DOHH2 (cell line): ENCODE measurements around the gene SEMA5A.

Experiments used
- H3F3A ChIP-seq: fragments of 200-600 bp; sonication (generic), shearing (Covaris generic); 2 replicates; pipeline ENCODE4 v1.6.0; 2016; ENCODE audit warnings: antibody characterized with exemption, mild to moderate bottlenecking; ENCODE audit not compliant: control insufficient read depth, insufficient read depth
- H3K27ac ChIP-seq: fragments of 200-600 bp; sonication (generic); 2 replicates; pipeline ENCODE4 v1.5.1; 2014; ENCODE audit warnings: low read depth, mild to moderate bottlenecking, low read length, moderate library complexity
- H3K27me3 ChIP-seq: fragments of 200-600 bp; sonication (generic); 2 replicates; pipeline ENCODE4 v1.6.1; 2014; ENCODE audit warnings: mild to moderate bottlenecking, low read length, mixed read lengths; ENCODE audit not compliant: control insufficient read depth
- H3K36me3 ChIP-seq: fragments of 200-600 bp; sonication (generic); 2 replicates; pipeline ENCODE4 v1.6.1; 2014; ENCODE audit warnings: mild to moderate bottlenecking, low read length, moderate library complexity, mixed read lengths; ENCODE audit not compliant: control insufficient read depth
- H3K4me1 ChIP-seq: fragments of 200-600 bp; sonication (generic); 2 replicates; pipeline ENCODE4 v1.6.1; 2014; ENCODE audit warnings: mild to moderate bottlenecking, low read length, mixed read lengths; ENCODE audit not compliant: control insufficient read depth
- H3K4me2 ChIP-seq: fragments of 200-600 bp; sonication (generic); 2 replicates; pipeline ENCODE4 v1.6.0; 2014; ENCODE audit warnings: mild to moderate bottlenecking, low read length, moderate library complexity
- H3K4me3 ChIP-seq: fragments of 200-600 bp; sonication (generic); 2 replicates; pipeline ENCODE4 v1.5.1; 2014; ENCODE audit warnings: mild to moderate bottlenecking, low read length, mixed read lengths
- H3K79me2 ChIP-seq: fragments of 200-600 bp; sonication (generic); 2 replicates; pipeline ENCODE4 v1.6.1; 2014; ENCODE audit warnings: mild to moderate bottlenecking, low read length, mixed read lengths; ENCODE audit not compliant: control insufficient read depth
- H3K9me2 ChIP-seq: fragments of 200-600 bp; sonication (generic); replicated peaks from 2 replicates; pipeline ENCODE4 v1.6.1; 2014; ENCODE audit warnings: mild to moderate bottlenecking, low read length, mixed read lengths; ENCODE audit not compliant: control insufficient read depth
- H3K9me3 ChIP-seq: fragments of 200-600 bp; sonication (generic); 2 replicates; pipeline ENCODE4 v1.6.1; 2014; ENCODE audit warnings: antibody characterized with exemption, low read length, mixed read lengths; ENCODE audit not compliant: control insufficient read depth, insufficient read depth
- H4K20me1 ChIP-seq: fragments of 200-600 bp; sonication (generic); 2 replicates; pipeline ENCODE4 v1.6.0; 2014; ENCODE audit warnings: low read depth, mild to moderate bottlenecking, antibody characterized with exemption, low read length, moderate library complexity; ENCODE audit not compliant: control insufficient read depth, insufficient read depth
- EZH2phosphoT487 ChIP-seq: fragments of 200-600 bp; sonication (generic); IDR thresholded peaks from 2 replicates; pipeline ENCODE4 v1.6.1; 2017; ENCODE audit warnings: borderline replicate concordance, mild to moderate bottlenecking, antibody characterized with exemption, low read length, moderate library complexity, mixed read lengths
- TF ChIP-seq, protein P1 (sequence below): fragments of 200-600 bp; sonication (generic); IDR thresholded peaks from one replicate; pipeline ENCODE4 v1.5.1; 2014; ENCODE audit warnings: antibody characterized with exemption, mild to moderate bottlenecking, low read depth, low read length; ENCODE audit not compliant: poor library complexity, severe bottlenecking

The SEMA5A gene

DNA sequence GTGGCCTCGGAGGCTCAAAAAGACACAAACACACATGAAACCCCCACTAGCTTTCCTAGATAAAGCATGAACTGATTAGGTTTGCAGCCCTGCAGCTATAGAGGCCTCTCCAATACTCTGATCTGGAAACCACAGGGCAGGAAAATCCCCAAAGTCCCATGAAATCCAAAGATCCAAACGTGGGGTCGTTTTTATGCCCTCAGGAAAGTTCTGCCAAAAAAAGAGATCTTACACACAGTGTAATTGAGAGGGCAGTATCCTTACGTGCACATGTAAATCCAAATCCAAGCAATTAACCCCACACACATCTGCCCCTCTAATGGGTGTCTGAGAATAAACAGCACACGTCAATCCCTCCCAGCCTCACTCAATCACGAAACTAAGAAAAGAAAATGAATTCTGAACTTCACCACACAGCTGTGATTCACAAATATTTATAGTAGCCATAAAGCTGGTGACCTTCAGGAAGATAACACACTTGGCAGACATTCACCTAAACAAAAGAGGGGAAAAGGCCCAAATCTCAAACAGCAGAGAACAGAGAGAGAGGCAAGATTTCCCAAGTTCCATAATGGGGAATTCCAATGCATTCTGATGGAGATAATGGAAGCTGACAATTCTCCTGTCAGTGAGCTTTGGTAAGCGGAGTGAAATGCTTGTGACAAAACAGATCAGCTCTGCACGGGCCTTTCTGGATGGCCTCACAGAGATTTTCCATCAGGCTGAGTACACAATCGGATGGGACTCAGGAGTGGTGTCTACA is 114.2 kb downstream of the SEMA5A start:
- Histone ChIP-seq H3K79me2 (no peaks in the 10 kb centered on the region), H3K9me2 (no peaks in the 10 kb centered on the region), H3K27ac (no peak overlapping the region), H3K4me1 (no peaks in the 10 kb centered on the region), H4K20me1 (no peaks in the 10 kb centered on the region), H3K36me3 (no peaks in the 10 kb centered on the region), H3K27me3 (no peaks in the 10 kb centered on the region), H3F3A (no peaks in the 10 kb centered on the region), H3K4me3 (no peak overlapping the region), H3K4me2 (no peak overlapping the region), H3K9me3 (no peaks in the 10 kb centered on the region)
- TF ChIP-seq, protein P1, sequence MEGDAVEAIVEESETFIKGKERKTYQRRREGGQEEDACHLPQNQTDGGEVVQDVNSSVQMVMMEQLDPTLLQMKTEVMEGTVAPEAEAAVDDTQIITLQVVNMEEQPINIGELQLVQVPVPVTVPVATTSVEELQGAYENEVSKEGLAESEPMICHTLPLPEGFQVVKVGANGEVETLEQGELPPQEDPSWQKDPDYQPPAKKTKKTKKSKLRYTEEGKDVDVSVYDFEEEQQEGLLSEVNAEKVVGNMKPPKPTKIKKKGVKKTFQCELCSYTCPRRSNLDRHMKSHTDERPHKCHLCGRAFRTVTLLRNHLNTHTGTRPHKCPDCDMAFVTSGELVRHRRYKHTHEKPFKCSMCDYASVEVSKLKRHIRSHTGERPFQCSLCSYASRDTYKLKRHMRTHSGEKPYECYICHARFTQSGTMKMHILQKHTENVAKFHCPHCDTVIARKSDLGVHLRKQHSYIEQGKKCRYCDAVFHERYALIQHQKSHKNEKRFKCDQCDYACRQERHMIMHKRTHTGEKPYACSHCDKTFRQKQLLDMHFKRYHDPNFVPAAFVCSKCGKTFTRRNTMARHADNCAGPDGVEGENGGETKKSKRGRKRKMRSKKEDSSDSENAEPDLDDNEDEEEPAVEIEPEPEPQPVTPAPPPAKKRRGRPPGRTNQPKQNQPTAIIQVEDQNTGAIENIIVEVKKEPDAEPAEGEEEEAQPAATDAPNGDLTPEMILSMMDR, result no peak
- no peak for TF ChIP-seq EZH2phosphoT487

GRCh38 chr5:9431151-9431495 is 114.8 kb downstream of the SEMA5A start:
- H3K36me3 ChIP-seq, result no peaks in the 10 kb centered on the region
- no peak overlapping the region for H3K4me2 ChIP-seq
- H3K9me3 ChIP-seq, result no peaks in the 10 kb centered on the region
- no peaks in the 10 kb centered on the region for H3F3A ChIP-seq
- H3K9me2 ChIP-seq, result no peaks in the 10 kb centered on the region
- no peaks in the 10 kb centered on the region for H3K27me3 ChIP-seq
- H4K20me1 ChIP-seq, result no peaks in the 10 kb centered on the region
- no peak overlapping the region for H3K27ac ChIP-seq
- TF ChIP-seq, protein P1, result no peak
- TF ChIP-seq EZH2phosphoT487, result no peak
- H3K79me2 ChIP-seq, result no peaks in the 10 kb centered on the region
- H3K4me3 ChIP-seq, result no peak overlapping the region
- no peaks in the 10 kb centered on the region for H3K4me1 ChIP-seq

DNA sequence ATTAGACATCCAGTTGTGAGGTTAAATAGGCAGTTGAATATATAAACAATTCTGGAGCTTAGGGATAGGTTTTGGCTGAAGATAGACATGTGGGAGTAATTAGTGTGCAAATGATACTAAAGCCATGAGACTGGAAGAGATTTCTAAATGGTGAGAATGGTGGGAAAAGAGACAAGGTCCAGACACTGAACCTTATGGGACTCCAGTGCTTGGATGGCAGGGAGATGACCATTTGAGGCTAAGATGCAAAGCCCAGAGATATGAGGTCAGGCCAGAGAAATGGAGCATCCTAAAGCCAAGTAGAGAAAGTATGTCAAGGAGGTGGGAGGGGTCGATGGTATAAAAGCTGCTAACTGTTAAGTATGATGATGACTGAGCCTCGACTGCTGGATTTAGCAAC is 115.6 kb downstream of the SEMA5A start:
- Histone ChIP-seq H3K79me2 (no peaks in the 10 kb centered on the region), H3K4me2 (no peak overlapping the region), H3K4me1 (no peaks in the 10 kb centered on the region), H4K20me1 (no peaks in the 10 kb centered on the region), H3K36me3 (no peaks in the 10 kb centered on the region), H3K27me3 (no peaks in the 10 kb centered on the region), H3K9me3 (no peaks in the 10 kb centered on the region), H3K4me3 (no peak overlapping the region), H3K27ac (no peak overlapping the region), H3K9me2 (no peaks in the 10 kb centered on the region), H3F3A (no peaks in the 10 kb centered on the region)
- no peak for TF ChIP-seq EZH2phosphoT487
- TF ChIP-seq, protein P1, result no peak
